ENCODE data around the gene PRSS2. TPM values are rescaled to one million over a fixed set of nuclear protein-coding genes. Genes with fewer than 3 reads are reported as not detected.

Gene PRSS2
- total RNA-seq, 1 experiment from 2014 or later = 9.3 TPM

DNA sequence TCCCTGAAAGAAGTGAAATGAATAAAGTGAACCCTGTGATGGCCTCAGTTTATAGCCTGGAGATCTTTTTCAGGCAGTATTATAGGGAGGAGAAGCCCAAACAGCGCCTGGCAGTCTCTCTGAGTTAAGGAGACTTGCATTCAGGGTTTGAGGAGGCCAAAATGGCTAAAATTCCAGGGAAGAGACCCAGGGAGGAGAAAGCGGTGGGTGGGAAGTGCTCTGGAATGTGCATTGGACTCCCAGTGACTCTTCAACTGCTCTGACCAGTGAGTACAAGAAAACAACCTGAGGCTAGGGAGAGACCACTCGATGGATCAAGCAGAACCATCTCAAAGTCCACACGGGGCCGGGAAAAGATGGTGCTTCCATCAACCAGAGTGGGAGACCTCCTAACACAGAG, 48.8 kb downstream of the PRSS2 start:
- POLR2A ChIA-PET = no interaction called here
- peaks cover 11% of the 10 kb centered on the region for H3K27me3 Mint-ChIP-seq (ENCODE audit: insufficient read depth, unreplicated experiment)

DNA sequence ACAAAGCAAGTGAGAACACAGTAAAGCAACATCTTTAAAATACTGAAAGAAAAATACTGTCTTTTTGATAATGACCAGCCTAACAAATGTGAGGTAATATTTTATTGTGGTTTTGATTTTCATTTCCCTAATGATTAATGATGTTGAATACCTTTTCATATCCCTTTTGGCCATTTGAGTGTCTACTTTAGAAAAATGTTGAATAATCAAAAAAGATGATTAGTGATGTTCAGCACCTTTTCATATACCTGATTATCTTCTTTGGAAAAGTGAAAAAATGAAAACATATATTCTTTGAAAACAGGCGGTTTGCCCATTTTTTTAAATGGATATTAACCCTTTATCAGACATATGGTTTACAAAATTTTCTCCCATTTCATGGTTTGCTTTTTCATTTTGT, 51.9 kb downstream of the PRSS2 start:
- CTCF ChIA-PET = no interaction called here
- TF ChIP-seq, protein P1, sequence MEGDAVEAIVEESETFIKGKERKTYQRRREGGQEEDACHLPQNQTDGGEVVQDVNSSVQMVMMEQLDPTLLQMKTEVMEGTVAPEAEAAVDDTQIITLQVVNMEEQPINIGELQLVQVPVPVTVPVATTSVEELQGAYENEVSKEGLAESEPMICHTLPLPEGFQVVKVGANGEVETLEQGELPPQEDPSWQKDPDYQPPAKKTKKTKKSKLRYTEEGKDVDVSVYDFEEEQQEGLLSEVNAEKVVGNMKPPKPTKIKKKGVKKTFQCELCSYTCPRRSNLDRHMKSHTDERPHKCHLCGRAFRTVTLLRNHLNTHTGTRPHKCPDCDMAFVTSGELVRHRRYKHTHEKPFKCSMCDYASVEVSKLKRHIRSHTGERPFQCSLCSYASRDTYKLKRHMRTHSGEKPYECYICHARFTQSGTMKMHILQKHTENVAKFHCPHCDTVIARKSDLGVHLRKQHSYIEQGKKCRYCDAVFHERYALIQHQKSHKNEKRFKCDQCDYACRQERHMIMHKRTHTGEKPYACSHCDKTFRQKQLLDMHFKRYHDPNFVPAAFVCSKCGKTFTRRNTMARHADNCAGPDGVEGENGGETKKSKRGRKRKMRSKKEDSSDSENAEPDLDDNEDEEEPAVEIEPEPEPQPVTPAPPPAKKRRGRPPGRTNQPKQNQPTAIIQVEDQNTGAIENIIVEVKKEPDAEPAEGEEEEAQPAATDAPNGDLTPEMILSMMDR (IDR thresholded peaks at IDR 0.05; ENCODE audit: insufficient read depth in 1 of 2, low read depth in 1 of 2, low read length in 1 of 2, severe bottlenecking in 1 of 2, unreplicated experiment in 1 of 2) = no peak
- Mint-ChIP-seq H3K27me3 (ENCODE audit: insufficient read depth, unreplicated experiment) (peaks cover 14% of the 10 kb centered on the region), H3K9me3 (ENCODE audit: unreplicated experiment) (peaks cover 46% of the 10 kb centered on the region), H3K27ac (ENCODE audit: unreplicated experiment) (no peak overlapping the region), H3K36me3 (ENCODE audit: insufficient read depth, unreplicated experiment) (no peaks in the 10 kb centered on the region), H3K4me3 (ENCODE audit: unreplicated experiment) (no peak overlapping the region), H3K4me1 (ENCODE audit: low read depth, unreplicated experiment) (no peaks in the 10 kb centered on the region)
- peaks cover 21% of the 10 kb centered on the region for H3K9me3 ChIP-seq
- no TSS peak for BruUV-seq (replicated peaks)
- no peak for DNase-seq
- no peaks in the 10 kb centered on the region for H3K36me3 ChIP-seq (ENCODE audit: control insufficient read depth, insufficient read depth, low read length)
- no peaks in the 10 kb centered on the region for H3K27me3 ChIP-seq (replicated peaks; ENCODE audit: control insufficient read depth, insufficient read depth, low read length)
- POLR2A ChIA-PET = no interaction called here
- H3K4me3 ChIP-seq (ENCODE audit: low read depth, low read length) = no peak overlapping the region
- intact Hi-C loops (cut with micrococcal nuclease; ENCODE audit: unreplicated experiment) = no loop called here
- no peaks in the 10 kb centered on the region for H3K4me1 ChIP-seq

More for the DNA sequence above, 48.8 kb downstream of the PRSS2 start:
- Mint-ChIP-seq H3K4me3 (ENCODE audit: unreplicated experiment) (no peak overlapping the region), H3K9me3 (ENCODE audit: unreplicated experiment) (peaks cover 37% of the 10 kb centered on the region), H3K4me1 (ENCODE audit: low read depth, unreplicated experiment) (no peaks in the 10 kb centered on the region), H3K27ac (ENCODE audit: unreplicated experiment) (no peak overlapping the region), H3K36me3 (ENCODE audit: insufficient read depth, unreplicated experiment) (no peaks in the 10 kb centered on the region)
- Histone ChIP-seq H3K4me3 (ENCODE audit: low read depth, low read length) (no peak overlapping the region), H3K36me3 (ENCODE audit: control insufficient read depth, insufficient read depth, low read length) (no peaks in the 10 kb centered on the region), H3K4me1 (peaks cover 6% of the 10 kb centered on the region), H3K9me3 (peaks cover 11% of the 10 kb centered on the region; the same call in 1 of the 2 replicates), H3K27me3 (replicated peaks; ENCODE audit: control insufficient read depth, insufficient read depth, low read length) (no peaks in the 10 kb centered on the region)
- no TSS peak for BruUV-seq (replicated peaks)
- TF ChIP-seq, protein P1 (IDR thresholded peaks at IDR 0.05; ENCODE audit: insufficient read depth in 1 of 2, low read depth in 1 of 2, low read length in 1 of 2, severe bottlenecking in 1 of 2, unreplicated experiment in 1 of 2) = no peak
- DNase-seq = no peak
- intact Hi-C loops (cut with micrococcal nuclease; ENCODE audit: unreplicated experiment) = no loop called here
- CTCF ChIA-PET = interaction anchor here (0.7 kb wide), 1 partner anchor 20 kb away, joined by 3 read pairs; no protein-coding TSS in a partner anchor

Other genes starting within 250 kb of the PRSS2 start
- gene PRSS1, start 21.5 kb upstream of the PRSS2 start, total RNA-seq (2022) = 18.1 TPM in 2 replicates
- 2.7 and 3.9 TPM in 2 replicates for gene EPHB6, start 84.1 kb downstream of the PRSS2 start, total RNA-seq (2022)
- 2.3 and 4.0 TPM in 2 replicates for gene TRPV6, start 114.8 kb downstream of the PRSS2 start, total RNA-seq (2022)
- not detected in 2 replicates for gene TRPV5, start 162.8 kb downstream of the PRSS2 start, total RNA-seq (2022)
- not detected in 2 replicates for gene LLCFC1, start 168.5 kb downstream of the PRSS2 start, total RNA-seq (2022)
- 0.35 TPM in 1 of 2 replicates, not detected in the other for gene KEL, start 191.4 kb downstream of the PRSS2 start, total RNA-seq (2022)

Data from Caco-2 (cell line).